Embryonic facial prominence (tissue), 1 donor: Measurements from ENCODE around the gene GPRC5D.

Source experiments
- DNase-seq: peaks from one replicate; pipeline ENCODE4 v3.0.0-alpha.2; 2016; ENCODE audit errors: extremely low spot score

GPRC5D gene

GRCh38 chr12:12936983-12937491, 14.9 kb downstream of the GPRC5D start:
- DNase-seq: no peak

GRCh38 chr12:12934556-12934955, 17.4 kb downstream of the GPRC5D start:
- no peak for DNase-seq

GRCh38 chr12:12933742-12934141, 18.2 kb downstream of the GPRC5D start:
- DNase-seq: no peak

GRCh38 chr12:12930633-12931219, 21.2 kb downstream of the GPRC5D start:
- no peak for DNase-seq

GRCh38 chr12:12929696-12930095, 22.3 kb downstream of the GPRC5D start:
- no peak for DNase-seq

GRCh38 chr12:12927211-12928079, 24.5 kb downstream of the GPRC5D start:
- DNase-seq: no peak

- no peak for DNase-seq
Measured at GRCh38 chr12:12926571-12927071, 25.3 kb downstream of the GPRC5D start.

- no peak for DNase-seq
Measured at GRCh38 chr12:12925388-12925787, 26.6 kb downstream of the GPRC5D start.

GRCh38 chr12:12924169-12924568, 27.8 kb downstream of the GPRC5D start:
- DNase-seq: no peak

GRCh38 chr12:12922978-12923377, 29.0 kb downstream of the GPRC5D start:
- DNase-seq: no peak

GRCh38 chr12:12922191-12922616, 29.8 kb downstream of the GPRC5D start:
- DNase-seq: no peak

GRCh38 chr12:12919666-12920435, 32.1 kb downstream of the GPRC5D start:
- no peak for DNase-seq

GRCh38 chr12:12918781-12919389, 33.1 kb downstream of the GPRC5D start:
- DNase-seq: no peak

GRCh38 chr12:12917517-12917916, 34.5 kb downstream of the GPRC5D start:
- no peak for DNase-seq

- peak; percentile 41 for DNase-seq
Measured at GRCh38 chr12:12916135-12916944, 35.6 kb downstream of the GPRC5D start.

GRCh38 chr12:12915656-12916055, 36.3 kb downstream of the GPRC5D start:
- no peak for DNase-seq

- DNase-seq: no peak
Measured at GRCh38 chr12:12912711-12913110, 39.3 kb downstream of the GPRC5D start.

GRCh38 chr12:12909995-12910420, 42.0 kb downstream of the GPRC5D start:
- no peak for DNase-seq

- DNase-seq: no peak
Measured at GRCh38 chr12:12909228-12909994, 42.6 kb downstream of the GPRC5D start.

GRCh38 chr12:12908711-12909110, 43.3 kb downstream of the GPRC5D start:
- no peak for DNase-seq
